HL-60 (cell line): ENCODE results near the gene SRCAP.

ENCODE experiments used
- DNase-seq, 2 experiments: peaks; one replicate each; pipeline ENCODE4 v3.0.0-alpha.2; 2010 to 2020; ENCODE audit warnings: low read depth in 1 of 2, low spot score in 1 of 2
- H3K27ac ChIP-seq: fragments of 250-450 bp; sonication (Bioruptor Pico); replicated peaks from 2 replicates; pipeline ENCODE4 v1.5.1; 2020; ENCODE audit warnings: mild to moderate bottlenecking, moderate library complexity
- H3K27me3 ChIP-seq: fragments of 250-450 bp; sonication (Bioruptor Pico); 2 replicates; pipeline ENCODE4 v1.5.1; 2021; ENCODE audit warnings: mild to moderate bottlenecking, moderate library complexity; ENCODE audit not compliant: insufficient read depth, poor library complexity, severe bottlenecking
- H3K4me3 ChIP-seq: replicated peaks from 2 replicates; pipeline ENCODE4 v1.5.1; 2011; ENCODE audit warnings: mild to moderate bottlenecking, control low read depth, low read length; ENCODE audit not compliant: insufficient read depth
- GABPA ChIP-seq: IDR thresholded peaks from 2 replicates; pipeline ENCODE4 v1.6.1; 2012; ENCODE audit warnings: low read depth
- POLR2AphosphoS5 ChIP-seq: IDR thresholded peaks from 2 replicates; pipeline ENCODE4 v1.6.1; 2012; ENCODE audit warnings: low read depth
- SPI1 ChIP-seq: IDR thresholded peaks from 2 replicates; pipeline ENCODE4 v1.6.1; 2012; ENCODE audit warnings: low read depth, mild to moderate bottlenecking, borderline replicate concordance
- TF ChIP-seq, protein P1 (sequence below): IDR thresholded peaks from 2 replicates; pipeline ENCODE4 v1.6.1; 2012; ENCODE audit warnings: low read depth; ENCODE audit not compliant: insufficient replicate concordance
- TF ChIP-seq, protein P2 (sequence below): IDR thresholded peaks from one replicate; pipeline ENCODE4 v1.5.1; 2011; ENCODE audit warnings: low read length, control low read depth, inconsistent platforms; ENCODE audit not compliant: insufficient read depth

SRCAP gene

DNA sequence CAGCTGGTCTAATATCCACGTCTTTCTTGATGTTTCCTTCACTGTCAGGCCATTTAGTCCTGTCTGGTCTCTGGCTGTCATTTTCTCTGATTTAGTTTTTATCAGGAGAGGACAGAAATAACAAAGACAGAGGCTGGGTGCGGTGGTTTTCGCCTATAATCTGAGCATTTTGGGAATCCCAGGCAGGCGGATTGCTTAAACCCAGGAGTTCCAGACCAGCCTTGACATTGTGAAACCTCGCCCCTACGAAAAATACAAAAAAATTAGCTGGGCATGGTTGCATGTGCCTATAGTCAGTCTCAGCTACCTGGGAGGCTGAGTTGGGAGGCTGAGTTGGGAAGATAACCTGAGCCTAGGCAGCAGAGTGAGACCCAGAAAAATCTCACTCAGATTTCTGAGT is 7.1 kb downstream of the SRCAP start:
- no peak overlapping the region for H3K27ac ChIP-seq
- no peak overlapping the region for H3K4me3 ChIP-seq
- no peaks in the 10 kb centered on the region for H3K27me3 ChIP-seq
- TF ChIP-seq, protein P1, sequence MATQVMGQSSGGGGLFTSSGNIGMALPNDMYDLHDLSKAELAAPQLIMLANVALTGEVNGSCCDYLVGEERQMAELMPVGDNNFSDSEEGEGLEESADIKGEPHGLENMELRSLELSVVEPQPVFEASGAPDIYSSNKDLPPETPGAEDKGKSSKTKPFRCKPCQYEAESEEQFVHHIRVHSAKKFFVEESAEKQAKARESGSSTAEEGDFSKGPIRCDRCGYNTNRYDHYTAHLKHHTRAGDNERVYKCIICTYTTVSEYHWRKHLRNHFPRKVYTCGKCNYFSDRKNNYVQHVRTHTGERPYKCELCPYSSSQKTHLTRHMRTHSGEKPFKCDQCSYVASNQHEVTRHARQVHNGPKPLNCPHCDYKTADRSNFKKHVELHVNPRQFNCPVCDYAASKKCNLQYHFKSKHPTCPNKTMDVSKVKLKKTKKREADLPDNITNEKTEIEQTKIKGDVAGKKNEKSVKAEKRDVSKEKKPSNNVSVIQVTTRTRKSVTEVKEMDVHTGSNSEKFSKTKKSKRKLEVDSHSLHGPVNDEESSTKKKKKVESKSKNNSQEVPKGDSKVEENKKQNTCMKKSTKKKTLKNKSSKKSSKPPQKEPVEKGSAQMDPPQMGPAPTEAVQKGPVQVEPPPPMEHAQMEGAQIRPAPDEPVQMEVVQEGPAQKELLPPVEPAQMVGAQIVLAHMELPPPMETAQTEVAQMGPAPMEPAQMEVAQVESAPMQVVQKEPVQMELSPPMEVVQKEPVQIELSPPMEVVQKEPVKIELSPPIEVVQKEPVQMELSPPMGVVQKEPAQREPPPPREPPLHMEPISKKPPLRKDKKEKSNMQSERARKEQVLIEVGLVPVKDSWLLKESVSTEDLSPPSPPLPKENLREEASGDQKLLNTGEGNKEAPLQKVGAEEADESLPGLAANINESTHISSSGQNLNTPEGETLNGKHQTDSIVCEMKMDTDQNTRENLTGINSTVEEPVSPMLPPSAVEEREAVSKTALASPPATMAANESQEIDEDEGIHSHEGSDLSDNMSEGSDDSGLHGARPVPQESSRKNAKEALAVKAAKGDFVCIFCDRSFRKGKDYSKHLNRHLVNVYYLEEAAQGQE: no peak
- TF ChIP-seq POLR2AphosphoS5 (no peak), SPI1 (no peak), GABPA (no peak)
- TF ChIP-seq, protein P2, sequence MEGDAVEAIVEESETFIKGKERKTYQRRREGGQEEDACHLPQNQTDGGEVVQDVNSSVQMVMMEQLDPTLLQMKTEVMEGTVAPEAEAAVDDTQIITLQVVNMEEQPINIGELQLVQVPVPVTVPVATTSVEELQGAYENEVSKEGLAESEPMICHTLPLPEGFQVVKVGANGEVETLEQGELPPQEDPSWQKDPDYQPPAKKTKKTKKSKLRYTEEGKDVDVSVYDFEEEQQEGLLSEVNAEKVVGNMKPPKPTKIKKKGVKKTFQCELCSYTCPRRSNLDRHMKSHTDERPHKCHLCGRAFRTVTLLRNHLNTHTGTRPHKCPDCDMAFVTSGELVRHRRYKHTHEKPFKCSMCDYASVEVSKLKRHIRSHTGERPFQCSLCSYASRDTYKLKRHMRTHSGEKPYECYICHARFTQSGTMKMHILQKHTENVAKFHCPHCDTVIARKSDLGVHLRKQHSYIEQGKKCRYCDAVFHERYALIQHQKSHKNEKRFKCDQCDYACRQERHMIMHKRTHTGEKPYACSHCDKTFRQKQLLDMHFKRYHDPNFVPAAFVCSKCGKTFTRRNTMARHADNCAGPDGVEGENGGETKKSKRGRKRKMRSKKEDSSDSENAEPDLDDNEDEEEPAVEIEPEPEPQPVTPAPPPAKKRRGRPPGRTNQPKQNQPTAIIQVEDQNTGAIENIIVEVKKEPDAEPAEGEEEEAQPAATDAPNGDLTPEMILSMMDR: no peak
- DNase-seq: no peak

DNA sequence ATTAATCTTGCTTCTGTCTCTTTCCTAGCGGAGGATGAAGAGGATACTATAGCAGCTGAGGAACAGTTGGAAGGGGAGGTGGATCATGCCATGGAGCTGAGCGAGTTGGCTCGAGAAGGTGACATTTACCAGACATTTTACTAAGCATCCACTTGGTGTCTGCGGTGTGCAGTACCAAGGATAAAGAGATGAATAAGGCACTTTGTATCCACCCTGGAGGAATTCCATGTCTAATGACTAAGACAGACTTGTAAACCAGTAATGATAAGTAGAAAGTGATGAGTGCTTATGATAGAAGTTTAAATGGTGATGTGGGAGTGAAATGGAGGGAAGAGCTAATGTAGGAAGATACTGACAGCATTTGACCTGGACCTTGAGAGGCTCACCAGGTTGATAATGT is 12.0 kb downstream of the SRCAP start:
- Histone ChIP-seq H3K4me3 (no peak overlapping the region), H3K27me3 (no peaks in the 10 kb centered on the region), H3K27ac (no peak overlapping the region)
- DNase-seq: no peak
- TF ChIP-seq, protein P2: no peak
- TF ChIP-seq SPI1 (no peak), GABPA (no peak), POLR2AphosphoS5 (no peak)

DNA sequence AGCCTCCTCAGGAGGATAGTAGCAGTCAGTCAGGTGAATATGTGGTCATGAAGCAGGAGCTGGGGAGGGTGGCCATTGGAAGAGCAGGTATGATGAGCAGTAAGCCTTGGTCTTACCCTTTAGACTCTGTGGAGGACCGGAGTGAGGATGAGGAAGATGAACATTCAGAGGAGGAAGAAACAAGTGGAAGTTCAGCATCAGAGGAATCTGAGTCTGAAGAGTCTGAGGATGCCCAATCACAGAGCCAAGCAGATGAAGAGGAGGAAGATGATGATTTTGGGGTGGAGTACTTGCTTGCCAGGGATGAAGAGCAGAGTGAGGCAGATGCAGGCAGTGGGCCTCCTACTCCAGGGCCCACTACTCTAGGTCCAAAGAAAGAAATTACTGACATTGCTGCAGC is 12.7 kb downstream of the SRCAP start:
- Histone ChIP-seq H3K27ac (no peak overlapping the region), H3K27me3 (no peaks in the 10 kb centered on the region), H3K4me3 (no peak overlapping the region)
- TF ChIP-seq, protein P2: no peak
- TF ChIP-seq SPI1 (no peak), GABPA (no peak), POLR2AphosphoS5 (no peak)
- TF ChIP-seq, protein P1: no peak
- no peak for DNase-seq
